B cell (primary cell): ENCODE measurements around the gene PPARG. TPM values are rescaled to one million over a fixed set of nuclear protein-coding genes. Genes with fewer than 3 reads are reported as not detected.

Experiments used
- ATAC-seq: fragments of 200-7000 bp; cut with Tn5 transposase; one replicate; pipeline ENCODE4 v1.10.0; 2021; ENCODE audit warnings: low read depth, mild to moderate bottlenecking, moderate number of reproducible peaks, moderate library complexity
- CTCF ChIA-PET: fragments of 350-600 bp; sonication (Branson Sonifier 250); formaldehyde crosslinking; loops from one replicate; lab custom pipeline; 2021; ENCODE audit warnings: antibody characterized with exemption, inconsistent platforms; lab: Charles Lee
- POLR2A ChIA-PET: fragments of 350-600 bp; sonication (Branson Sonifier 250); formaldehyde crosslinking; loops from one replicate; lab custom pipeline; 2021; ENCODE audit warnings: antibody characterized with exemption; lab: Charles Lee
- DNase-seq: peaks from one replicate; pipeline ENCODE4 v3.0.0; 2013
- H2AFZ ChIP-seq: 2 replicates; pipeline ENCODE4 v1.6.1; 2012; ENCODE audit warnings: mild to moderate bottlenecking, low read depth, low read length; ENCODE audit not compliant: insufficient read depth, poor library complexity, severe bottlenecking
- H3K27ac ChIP-seq, 2 donors: 1 replicate in 1 of 2; 2 replicates in 1 of 2; pipeline ENCODE4 v1.5.1; 2012 to 2013; ENCODE audit warnings: low read length in 2 of 2, mild to moderate bottlenecking in 2 of 2, moderate library complexity in 1 of 2
- H3K27me3 ChIP-seq, 4 experiments: fragments of 200-600 bp in 1 of 4; sonication (generic) in 1 of 4; replicated peaks in 1 of 4; 1 replicate in 2 of 4; 2 replicates in 2 of 4; pipeline versions ENCODE4 v1.6.1 to v1.7.0; 2013 to 2016; ENCODE audit warnings: low read length in 3 of 4, mild to moderate bottlenecking in 2 of 4, mixed read lengths in 1 of 4, moderate library complexity in 1 of 4; ENCODE audit not compliant: insufficient read depth in 4 of 4, control insufficient read depth in 3 of 4; ENCODE audit errors: control extremely low read depth in 1 of 4
- H3K36me3 ChIP-seq, 2 experiments: replicated peaks in 1 of 2; 1 replicate in 1 of 2; 2 replicates in 1 of 2; pipeline versions ENCODE4 v1.6.1 to v1.7.1; 2013; ENCODE audit warnings: low read length in 1 of 2; ENCODE audit not compliant: insufficient read depth in 2 of 2, control insufficient read depth in 1 of 2; ENCODE audit errors: control extremely low read depth in 1 of 2, extremely low read depth in 1 of 2
- H3K4me1 ChIP-seq, 2 donors: fragments of 200-600 bp in 1 of 2; sonication (generic) in 1 of 2; 1 replicate in 1 of 2; 2 replicates in 1 of 2; pipeline versions ENCODE4 v1.5.1 to v1.6.1; 2013 to 2017; ENCODE audit warnings: low read length in 2 of 2; ENCODE audit not compliant: control insufficient read depth in 2 of 2, insufficient read depth in 2 of 2
- H3K4me2 ChIP-seq: replicated peaks from 2 replicates; pipeline ENCODE3; 2012; ENCODE audit warnings: mild to moderate bottlenecking, low read depth, low read length; ENCODE audit not compliant: poor library complexity, severe bottlenecking
- H3K4me3 ChIP-seq, 5 experiments: fragments of 200-600 bp in 1 of 5; sonication (generic) in 1 of 5; 1 replicate in 3 of 5; 2 replicates in 2 of 5; pipeline versions ENCODE4 v1.5.1 to v1.7.0; 2011 to 2016; ENCODE audit warnings: low read length in 4 of 5, mild to moderate bottlenecking in 4 of 5, low read depth in 2 of 5, control low read depth in 1 of 5, moderate library complexity in 1 of 5; ENCODE audit not compliant: insufficient read depth in 1 of 5; ENCODE audit errors: control extremely low read depth in 1 of 5, extremely low read depth in 1 of 5
- H3K79me2 ChIP-seq: fragments of 200-600 bp; sonication (generic); one replicate; pipeline ENCODE4 v1.6.0; 2016; ENCODE audit warnings: low read length; ENCODE audit not compliant: control insufficient read depth, insufficient read depth
- H3K9ac ChIP-seq: fragments of 200-600 bp; sonication (generic); 2 replicates; pipeline ENCODE4 v1.6.1; 2017; ENCODE audit warnings: mild to moderate bottlenecking, low read length, moderate library complexity
- H3K9me3 ChIP-seq, 3 donors: one replicate each; pipeline versions ENCODE4 v1.6.1 to v1.7.1; 2013; ENCODE audit warnings: low read length in 2 of 3; ENCODE audit not compliant: control insufficient read depth in 2 of 3, insufficient read depth in 1 of 3; ENCODE audit errors: control extremely low read depth in 1 of 3
- H4K20me1 ChIP-seq: 2 replicates; pipeline ENCODE4 v1.6.0; 2012; ENCODE audit warnings: mild to moderate bottlenecking, low read length; ENCODE audit not compliant: insufficient read depth, control insufficient read depth, poor library complexity, severe bottlenecking
- H3K27ac Mint-ChIP-seq: one replicate; pipeline ENCODE4 v1.8.0; 2021; ENCODE audit warnings: mixed read lengths
- H3K27me3 Mint-ChIP-seq: one replicate; pipeline ENCODE4 v1.8.0; 2021; ENCODE audit warnings: mixed read lengths
- H3K4me1 Mint-ChIP-seq: one replicate; pipeline ENCODE4 v1.8.0; 2021; ENCODE audit warnings: mixed read lengths
- H3K4me3 Mint-ChIP-seq: one replicate; pipeline ENCODE4 v1.8.0; 2021; ENCODE audit warnings: mixed read lengths
- H3K9me3 Mint-ChIP-seq: one replicate; pipeline ENCODE4 v1.8.0; 2022; ENCODE audit warnings: mixed read lengths; ENCODE audit not compliant: insufficient read depth
- CTCF ChIP-seq: fragments of 200-600 bp; IDR thresholded peaks from one replicate; pipeline ENCODE4 v1.8.0; 2022; ENCODE audit warnings: antibody characterized with exemption, mild to moderate bottlenecking
- EZH2 ChIP-seq: IDR thresholded peaks from 2 replicates; pipeline ENCODE4 v1.6.1; 2012; ENCODE audit warnings: borderline replicate concordance, low read depth, mild to moderate bottlenecking, moderate library complexity, low read length; ENCODE audit not compliant: insufficient read depth, poor library complexity, severe bottlenecking
- WGBS: methylation state at CpG from one replicate; pipeline ENCODE4 v1.1.5; 2013; ENCODE audit warnings: missing lambda C conversion rate; ENCODE audit not compliant: insufficient coverage; 5-methylcytosine and 5-hydroxymethylcytosine counted together
- intact Hi-C: fragments of 100-400 bp; cut with micrococcal nuclease; formaldehyde crosslinking; loops from one replicate; pipeline ENCODE4 v1.10.0; 2022
- polyA plus RNA-seq: library from polyadenylated mRNA; depleted of rRNA; stranded (reverse); fragments of >200 nt; gene quantifications from 2 replicates; pipeline ENCODE4 v1.2.3, GENCODE V29; 2012
- total RNA-seq, 2 donors: library from RNA; stranded (reverse); fragments of 120-200 nt in 1 of 2; gene quantifications; 1 replicate in 1 of 2; 2 replicates in 1 of 2; pipeline versions ENCODE4 v1.2.3 to v1.2.4, GENCODE V29; 2013 to 2022

PPARG gene
- total and polyA plus RNA-seq, 2 donors (not counting 1 experiment from before 2014, with no cell fraction given) = 0.12 to 0.44 TPM

- H3K4me3 ChIP-seq = no peak overlapping the region
- DNase-seq (no peak), ATAC-seq (no peak)
- no peaks in the 10 kb centered on the region for H3K4me1 Mint-ChIP-seq
- H3K9me3 Mint-ChIP-seq = no peaks in the 10 kb centered on the region
- no peaks in the 10 kb centered on the region for H3K9me3 ChIP-seq
- TF ChIP-seq EZH2 (no peak), CTCF (no peak)
- no peaks in the 10 kb centered on the region for H4K20me1 ChIP-seq
- no peaks in the 10 kb centered on the region for H3K79me2 ChIP-seq
- H3K27ac Mint-ChIP-seq = no peak overlapping the region
- H3K4me1 ChIP-seq = no peaks in the 10 kb centered on the region
- no peaks in the 10 kb centered on the region for H3K36me3 ChIP-seq
- WGBS = 100% methylated on average over 3 of the region's 5 CpGs
- CTCF ChIA-PET = no interaction called here
- peaks cover 11% of the 10 kb centered on the region for H3K27me3 Mint-ChIP-seq
- H2AFZ ChIP-seq = no peak overlapping the region
- H3K9ac ChIP-seq = no peak overlapping the region
- no peak overlapping the region for H3K27ac ChIP-seq
- H3K27me3 ChIP-seq = no peaks in the 10 kb centered on the region
- H3K4me3 Mint-ChIP-seq = no peak overlapping the region
- intact Hi-C loops = no loop called here
- H3K4me2 ChIP-seq = no peak overlapping the region
- POLR2A ChIA-PET = no interaction called here
Measured at GRCh38 chr3:12339701-12340480, 51.0 kb downstream of the PPARG start.

GRCh38 chr3:12340506-12340905 is 51.6 kb downstream of the PPARG start:
- Mint-ChIP-seq H3K4me3 (no peak overlapping the region), H3K27ac (no peak overlapping the region), H3K4me1 (no peaks in the 10 kb centered on the region), H3K9me3 (no peaks in the 10 kb centered on the region), H3K27me3 (peaks cover 13% of the 10 kb centered on the region)
- intact Hi-C loops = no loop called here
- Histone ChIP-seq H4K20me1 (no peaks in the 10 kb centered on the region), H3K36me3 (no peaks in the 10 kb centered on the region), H3K79me2 (no peaks in the 10 kb centered on the region), H3K4me1 (no peaks in the 10 kb centered on the region), H3K9me3 (no peaks in the 10 kb centered on the region), H3K27ac (no peak overlapping the region), H2AFZ (no peak overlapping the region), H3K4me2 (no peak overlapping the region), H3K9ac (no peak overlapping the region), H3K27me3 (no peaks in the 10 kb centered on the region), H3K4me3 (no peak overlapping the region)
- ChIA-PET CTCF (no interaction called here), POLR2A (no interaction called here)
- TF ChIP-seq CTCF (no peak), EZH2 (no peak)
- no peak for ATAC-seq
- DNase-seq = no peak
- no CpG with 5 or more reads among the region's 2 CpGs for WGBS
